ENCODE measurements around the gene SLBP.

- TF ChIP-seq, protein P1, sequence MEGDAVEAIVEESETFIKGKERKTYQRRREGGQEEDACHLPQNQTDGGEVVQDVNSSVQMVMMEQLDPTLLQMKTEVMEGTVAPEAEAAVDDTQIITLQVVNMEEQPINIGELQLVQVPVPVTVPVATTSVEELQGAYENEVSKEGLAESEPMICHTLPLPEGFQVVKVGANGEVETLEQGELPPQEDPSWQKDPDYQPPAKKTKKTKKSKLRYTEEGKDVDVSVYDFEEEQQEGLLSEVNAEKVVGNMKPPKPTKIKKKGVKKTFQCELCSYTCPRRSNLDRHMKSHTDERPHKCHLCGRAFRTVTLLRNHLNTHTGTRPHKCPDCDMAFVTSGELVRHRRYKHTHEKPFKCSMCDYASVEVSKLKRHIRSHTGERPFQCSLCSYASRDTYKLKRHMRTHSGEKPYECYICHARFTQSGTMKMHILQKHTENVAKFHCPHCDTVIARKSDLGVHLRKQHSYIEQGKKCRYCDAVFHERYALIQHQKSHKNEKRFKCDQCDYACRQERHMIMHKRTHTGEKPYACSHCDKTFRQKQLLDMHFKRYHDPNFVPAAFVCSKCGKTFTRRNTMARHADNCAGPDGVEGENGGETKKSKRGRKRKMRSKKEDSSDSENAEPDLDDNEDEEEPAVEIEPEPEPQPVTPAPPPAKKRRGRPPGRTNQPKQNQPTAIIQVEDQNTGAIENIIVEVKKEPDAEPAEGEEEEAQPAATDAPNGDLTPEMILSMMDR (IDR thresholded peaks at IDR 0.05; ENCODE audit: insufficient read depth, low read length, poor library complexity, severe bottlenecking): no peak
- no peak for TF ChIP-seq EZH2phosphoT487 (conservative IDR thresholded peaks at IDR 0.05; ENCODE audit: low read length)
These were observed 34.9 kb upstream of the SLBP start for GRCh38 chr4:1746919-1747602.
